B cell (primary cell): ENCODE measurements around the gene GABRB2. TPM values are rescaled to one million over a fixed set of nuclear protein-coding genes. Genes with fewer than 3 reads are reported as not detected.

Experiments used
- ATAC-seq: fragments of 200-7000 bp; cut with Tn5 transposase; one replicate; pipeline ENCODE4 v1.10.0; 2021; ENCODE audit warnings: low read depth, mild to moderate bottlenecking, moderate number of reproducible peaks, moderate library complexity
- CTCF ChIA-PET: fragments of 350-600 bp; sonication (Branson Sonifier 250); formaldehyde crosslinking; loops from one replicate; lab custom pipeline; 2021; ENCODE audit warnings: antibody characterized with exemption, inconsistent platforms; lab: Charles Lee
- POLR2A ChIA-PET: fragments of 350-600 bp; sonication (Branson Sonifier 250); formaldehyde crosslinking; loops from one replicate; lab custom pipeline; 2021; ENCODE audit warnings: antibody characterized with exemption; lab: Charles Lee
- DNase-seq: peaks from one replicate; pipeline ENCODE4 v3.0.0; 2013
- H2AFZ ChIP-seq: 2 replicates; pipeline ENCODE4 v1.6.1; 2012; ENCODE audit warnings: mild to moderate bottlenecking, low read depth, low read length; ENCODE audit not compliant: insufficient read depth, poor library complexity, severe bottlenecking
- H3K27ac ChIP-seq, 2 donors: 1 replicate in 1 of 2; 2 replicates in 1 of 2; pipeline ENCODE4 v1.5.1; 2012 to 2013; ENCODE audit warnings: low read length in 2 of 2, mild to moderate bottlenecking in 2 of 2, moderate library complexity in 1 of 2
- H3K27me3 ChIP-seq, 4 experiments: fragments of 200-600 bp in 1 of 4; sonication (generic) in 1 of 4; replicated peaks in 1 of 4; 1 replicate in 2 of 4; 2 replicates in 2 of 4; pipeline versions ENCODE4 v1.6.1 to v1.7.0; 2013 to 2016; ENCODE audit warnings: low read length in 3 of 4, mild to moderate bottlenecking in 2 of 4, mixed read lengths in 1 of 4, moderate library complexity in 1 of 4; ENCODE audit not compliant: insufficient read depth in 4 of 4, control insufficient read depth in 3 of 4; ENCODE audit errors: control extremely low read depth in 1 of 4
- H3K36me3 ChIP-seq, 2 experiments: replicated peaks in 1 of 2; 1 replicate in 1 of 2; 2 replicates in 1 of 2; pipeline versions ENCODE4 v1.6.1 to v1.7.1; 2013; ENCODE audit warnings: low read length in 1 of 2; ENCODE audit not compliant: insufficient read depth in 2 of 2, control insufficient read depth in 1 of 2; ENCODE audit errors: control extremely low read depth in 1 of 2, extremely low read depth in 1 of 2
- H3K4me1 ChIP-seq, 2 donors: fragments of 200-600 bp in 1 of 2; sonication (generic) in 1 of 2; 1 replicate in 1 of 2; 2 replicates in 1 of 2; pipeline versions ENCODE4 v1.5.1 to v1.6.1; 2013 to 2017; ENCODE audit warnings: low read length in 2 of 2; ENCODE audit not compliant: control insufficient read depth in 2 of 2, insufficient read depth in 2 of 2
- H3K4me2 ChIP-seq: replicated peaks from 2 replicates; pipeline ENCODE3; 2012; ENCODE audit warnings: mild to moderate bottlenecking, low read depth, low read length; ENCODE audit not compliant: poor library complexity, severe bottlenecking
- H3K4me3 ChIP-seq, 5 experiments: fragments of 200-600 bp in 1 of 5; sonication (generic) in 1 of 5; 1 replicate in 3 of 5; 2 replicates in 2 of 5; pipeline versions ENCODE4 v1.5.1 to v1.7.0; 2011 to 2016; ENCODE audit warnings: low read length in 4 of 5, mild to moderate bottlenecking in 4 of 5, low read depth in 2 of 5, control low read depth in 1 of 5, moderate library complexity in 1 of 5; ENCODE audit not compliant: insufficient read depth in 1 of 5; ENCODE audit errors: control extremely low read depth in 1 of 5, extremely low read depth in 1 of 5
- H3K79me2 ChIP-seq: fragments of 200-600 bp; sonication (generic); one replicate; pipeline ENCODE4 v1.6.0; 2016; ENCODE audit warnings: low read length; ENCODE audit not compliant: control insufficient read depth, insufficient read depth
- H3K9ac ChIP-seq: fragments of 200-600 bp; sonication (generic); 2 replicates; pipeline ENCODE4 v1.6.1; 2017; ENCODE audit warnings: mild to moderate bottlenecking, low read length, moderate library complexity
- H3K9me3 ChIP-seq, 3 donors: one replicate each; pipeline versions ENCODE4 v1.6.1 to v1.7.1; 2013; ENCODE audit warnings: low read length in 2 of 3; ENCODE audit not compliant: control insufficient read depth in 2 of 3, insufficient read depth in 1 of 3; ENCODE audit errors: control extremely low read depth in 1 of 3
- H4K20me1 ChIP-seq: 2 replicates; pipeline ENCODE4 v1.6.0; 2012; ENCODE audit warnings: mild to moderate bottlenecking, low read length; ENCODE audit not compliant: insufficient read depth, control insufficient read depth, poor library complexity, severe bottlenecking
- H3K27ac Mint-ChIP-seq: one replicate; pipeline ENCODE4 v1.8.0; 2021; ENCODE audit warnings: mixed read lengths
- H3K27me3 Mint-ChIP-seq: one replicate; pipeline ENCODE4 v1.8.0; 2021; ENCODE audit warnings: mixed read lengths
- H3K4me1 Mint-ChIP-seq: one replicate; pipeline ENCODE4 v1.8.0; 2021; ENCODE audit warnings: mixed read lengths
- H3K4me3 Mint-ChIP-seq: one replicate; pipeline ENCODE4 v1.8.0; 2021; ENCODE audit warnings: mixed read lengths
- H3K9me3 Mint-ChIP-seq: one replicate; pipeline ENCODE4 v1.8.0; 2022; ENCODE audit warnings: mixed read lengths; ENCODE audit not compliant: insufficient read depth
- CTCF ChIP-seq: fragments of 200-600 bp; IDR thresholded peaks from one replicate; pipeline ENCODE4 v1.8.0; 2022; ENCODE audit warnings: antibody characterized with exemption, mild to moderate bottlenecking
- EZH2 ChIP-seq: IDR thresholded peaks from 2 replicates; pipeline ENCODE4 v1.6.1; 2012; ENCODE audit warnings: borderline replicate concordance, low read depth, mild to moderate bottlenecking, moderate library complexity, low read length; ENCODE audit not compliant: insufficient read depth, poor library complexity, severe bottlenecking
- WGBS: methylation state at CpG from one replicate; pipeline ENCODE4 v1.1.5; 2013; ENCODE audit warnings: missing lambda C conversion rate; ENCODE audit not compliant: insufficient coverage; 5-methylcytosine and 5-hydroxymethylcytosine counted together
- intact Hi-C: fragments of 100-400 bp; cut with micrococcal nuclease; formaldehyde crosslinking; loops from one replicate; pipeline ENCODE4 v1.10.0; 2022
- polyA plus RNA-seq: library from polyadenylated mRNA; depleted of rRNA; stranded (reverse); fragments of >200 nt; gene quantifications from 2 replicates; pipeline ENCODE4 v1.2.3, GENCODE V29; 2012
- total RNA-seq, 2 donors: library from RNA; stranded (reverse); fragments of 120-200 nt in 1 of 2; gene quantifications; 1 replicate in 1 of 2; 2 replicates in 1 of 2; pipeline versions ENCODE4 v1.2.3 to v1.2.4, GENCODE V29; 2013 to 2022

GABRB2 gene
- total and polyA plus RNA-seq, 2 donors (not counting 1 experiment from before 2014, with no cell fraction given): 0.15 to 0.16 TPM

DNA sequence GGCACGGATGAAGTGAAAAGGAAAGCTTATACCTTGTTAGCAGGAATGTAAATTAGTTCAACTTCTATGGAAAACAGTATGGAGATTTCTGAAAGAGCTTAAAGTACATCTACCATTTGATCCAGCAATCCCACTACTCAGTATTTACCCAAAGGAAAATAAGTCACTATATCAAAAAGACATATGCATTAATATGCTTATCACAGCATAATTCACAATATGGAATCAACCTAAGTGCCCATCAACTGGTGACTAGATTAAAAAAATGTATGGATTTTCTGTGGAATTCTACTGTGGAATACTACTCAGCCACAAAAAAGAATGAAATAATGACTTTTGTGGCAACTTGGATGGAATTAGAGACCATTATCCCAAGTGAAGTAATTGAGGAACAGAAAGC lies 279.6 kb downstream of the GABRB2 start:
- no peak for TF ChIP-seq CTCF
- no peak for TF ChIP-seq EZH2
- H3K9ac ChIP-seq: no peak overlapping the region
- no peak overlapping the region for H3K27ac ChIP-seq
- no peaks in the 10 kb centered on the region for H3K4me1 ChIP-seq
- H3K79me2 ChIP-seq: no peaks in the 10 kb centered on the region
- H3K36me3 ChIP-seq: no peaks in the 10 kb centered on the region
- POLR2A ChIA-PET: no interaction called here
- ATAC-seq (no peak), DNase-seq (no peak)
- no peak overlapping the region for H3K4me2 ChIP-seq
- H4K20me1 ChIP-seq: no peaks in the 10 kb centered on the region
- H3K27ac Mint-ChIP-seq: no peak overlapping the region
- H2AFZ ChIP-seq: no peak overlapping the region
- no peak overlapping the region for H3K4me3 Mint-ChIP-seq
- intact Hi-C loops: no loop called here
- H3K4me3 ChIP-seq: no peak overlapping the region
- no peaks in the 10 kb centered on the region for H3K27me3 ChIP-seq
- H3K9me3 ChIP-seq: no peaks in the 10 kb centered on the region
- no peaks in the 10 kb centered on the region for H3K27me3 Mint-ChIP-seq
- peaks cover 6% of the 10 kb centered on the region for H3K9me3 Mint-ChIP-seq
- CTCF ChIA-PET: no interaction called here
- no peaks in the 10 kb centered on the region for H3K4me1 Mint-ChIP-seq
- no CpG with 5 or more reads among the region's 1 CpG for whole genome bisulfite sequencing

DNA sequence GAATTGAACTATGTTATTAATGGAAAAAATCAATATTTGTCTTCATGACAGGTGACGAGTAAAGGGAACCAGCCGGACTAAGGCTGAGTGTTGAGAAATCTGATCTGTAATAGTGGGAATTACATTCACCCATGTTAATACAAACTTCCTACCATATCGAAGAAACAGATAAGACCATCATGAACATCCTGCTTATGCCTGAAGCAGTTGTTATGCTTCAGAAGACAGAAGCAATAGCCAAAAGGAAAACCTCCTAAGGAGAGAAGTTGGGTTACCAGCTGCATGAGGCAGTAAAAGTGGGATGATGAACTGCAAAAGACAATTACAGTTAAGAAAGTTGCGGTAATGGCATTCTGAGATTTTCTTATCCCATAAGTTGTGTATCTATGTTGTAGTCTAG lies 281.5 kb downstream of the GABRB2 start:
- intact Hi-C loops: no loop called here
- H3K9ac ChIP-seq: no peak overlapping the region
- no peaks in the 10 kb centered on the region for H3K27me3 ChIP-seq
- no peaks in the 10 kb centered on the region for H3K79me2 ChIP-seq
- H4K20me1 ChIP-seq: no peaks in the 10 kb centered on the region
- no peak for DNase-seq
- no peaks in the 10 kb centered on the region for H3K4me1 ChIP-seq
- no peak overlapping the region for H3K27ac ChIP-seq
- H3K4me3 ChIP-seq: no peak overlapping the region
- Mint-ChIP-seq H3K4me3 (no peak overlapping the region), H3K4me1 (no peaks in the 10 kb centered on the region), H3K27me3 (no peaks in the 10 kb centered on the region), H3K9me3 (peaks cover 3% of the 10 kb centered on the region), H3K27ac (no peak overlapping the region)
- no peak overlapping the region for H2AFZ ChIP-seq
- WGBS: no CpG with 5 or more reads among the region's 4 CpGs
- ChIA-PET CTCF (no interaction called here), POLR2A (no interaction called here)
- no peak for ATAC-seq
- H3K36me3 ChIP-seq: no peaks in the 10 kb centered on the region
- no peak overlapping the region for H3K4me2 ChIP-seq
- H3K9me3 ChIP-seq: no peaks in the 10 kb centered on the region
- no peak for TF ChIP-seq CTCF
- TF ChIP-seq EZH2: no peak
